SK-N-MC (cell line): ENCODE results near the gene MBOAT2.

Experiments
- EZH2 ChIP-seq: fragments of 200-600 bp; sonication (generic); IDR thresholded peaks from one replicate; pipeline ENCODE4 v1.6.1; 2017; ENCODE audit warnings: antibody characterized with exemption
- FOXP2 ChIP-seq: optimal IDR thresholded peaks from 2 replicates; pipeline ENCODE3; 2011; ENCODE audit warnings: mild to moderate bottlenecking, moderate library complexity; ENCODE audit not compliant: insufficient read depth; ENCODE audit errors: extremely low read length, control extremely low read depth
- POLR2AphosphoS5 ChIP-seq: IDR thresholded peaks from 2 replicates; pipeline ENCODE4 v1.6.1; 2012; ENCODE audit warnings: mild to moderate bottlenecking, low read depth, low read length, borderline replicate concordance

DNA sequence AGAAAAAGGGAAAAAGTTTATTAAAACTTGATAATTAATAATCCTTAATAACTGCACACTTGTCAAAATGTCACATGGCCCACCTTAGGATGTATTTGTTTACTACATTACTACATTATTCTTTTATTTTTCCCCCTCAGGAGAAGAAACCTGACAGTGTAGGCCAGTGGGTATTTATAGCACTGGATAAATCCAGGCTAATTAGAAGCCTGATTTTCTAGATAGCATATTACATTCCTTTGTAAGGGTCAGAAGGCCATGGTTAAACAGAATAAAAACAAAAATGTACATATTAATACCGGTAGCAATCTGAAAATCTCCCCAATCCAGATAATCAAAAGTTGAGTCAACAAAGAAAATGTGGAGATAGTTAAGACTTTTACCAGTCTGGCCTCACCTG is 144.6 kb downstream of the MBOAT2 start:
- TF ChIP-seq POLR2AphosphoS5 (no peak), EZH2 (no peak), FOXP2 (no peak)
